ENCODE data around the gene HDAC4.
A peak's percentile ranks its signal among the peaks of the same experiment; 100 is the strongest.

The HDAC4 gene

DNA sequence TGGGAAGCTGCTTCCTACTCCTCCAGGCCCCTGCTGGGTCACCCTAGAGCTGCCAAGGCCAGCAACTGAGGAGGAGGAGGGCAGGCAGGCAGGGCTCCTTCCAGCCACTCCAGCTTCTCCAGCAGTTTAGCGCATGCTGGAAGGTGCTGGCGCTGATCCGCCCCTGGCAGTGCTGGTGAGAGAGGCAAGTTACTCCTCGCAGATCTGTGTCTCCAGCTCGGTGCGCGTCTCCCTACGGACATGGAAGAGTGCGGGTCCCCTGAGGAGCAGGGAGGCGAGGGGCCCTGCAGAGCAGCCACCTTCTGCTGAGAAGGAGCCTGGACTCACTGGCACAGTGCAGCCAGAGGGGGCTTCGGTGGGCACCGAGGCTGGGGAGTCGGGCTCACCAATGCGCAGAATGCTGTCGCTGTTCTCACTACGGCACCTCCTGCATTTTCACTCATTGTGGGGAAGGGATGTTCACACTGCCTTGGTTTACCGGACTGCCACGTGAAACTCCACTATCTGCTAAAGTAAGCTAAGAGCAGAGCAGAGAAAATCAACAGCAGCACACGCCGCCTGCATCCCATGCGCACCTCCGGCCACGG, 206.0 kb downstream of the HDAC4 start:
- peak; percentile 6 for DNase-seq

DNA sequence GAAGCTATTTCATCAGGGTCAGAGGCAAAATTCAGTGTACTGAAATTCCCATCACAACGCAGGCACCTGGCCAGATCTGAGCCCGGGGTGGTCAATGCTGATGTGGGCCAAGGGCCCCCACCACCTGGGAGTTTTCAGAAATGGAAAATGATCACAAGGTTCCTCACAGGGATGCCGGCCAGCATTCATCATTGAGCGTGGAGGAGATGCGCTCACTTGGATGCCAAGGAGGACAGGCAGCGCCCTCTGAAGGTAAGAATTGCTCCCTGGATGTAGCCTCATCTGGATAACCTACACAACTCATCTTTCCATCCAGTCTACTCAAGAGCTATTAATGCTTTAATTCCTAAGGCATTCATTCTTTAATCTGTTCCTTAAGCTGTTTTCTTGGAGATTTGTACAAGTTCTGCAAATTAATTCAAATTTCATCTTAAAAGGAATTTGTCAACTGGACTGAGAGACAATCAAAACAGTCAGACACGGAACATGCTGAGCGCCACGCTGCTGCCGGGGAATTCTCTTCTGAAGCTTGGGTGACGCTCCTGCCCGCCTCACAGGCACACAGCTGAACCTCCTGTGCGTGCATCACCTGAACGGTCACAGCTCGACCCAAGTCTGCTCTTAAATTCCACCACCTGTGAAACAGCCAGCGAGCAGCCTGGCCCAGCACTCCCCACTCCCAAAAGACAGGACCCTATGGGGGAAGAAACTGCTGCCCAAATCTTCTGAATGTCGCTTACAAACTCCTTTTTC, 206.7 kb downstream of the HDAC4 start:
- peak; percentile 16 for DNase-seq

DNA sequence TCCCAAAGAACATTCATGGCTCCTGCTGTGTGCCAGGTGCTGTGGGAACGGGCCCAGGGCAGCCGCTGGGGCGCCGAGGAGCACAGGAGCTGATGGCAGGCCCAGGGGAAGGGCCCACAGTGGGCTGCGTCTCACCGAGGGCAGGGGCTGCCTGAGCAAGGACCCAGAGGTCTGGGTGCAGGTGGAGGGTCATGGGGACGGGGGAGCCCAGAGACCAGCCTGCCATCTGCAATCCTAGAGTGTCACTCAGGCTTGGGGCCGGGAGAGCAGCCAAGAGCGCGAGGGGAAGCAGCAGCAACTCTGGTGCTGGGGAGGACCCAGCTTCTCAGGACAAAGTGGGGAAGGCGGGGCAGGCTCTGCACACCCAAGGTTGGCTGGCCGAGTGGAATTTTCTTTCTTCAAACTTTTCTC, 207.4 kb downstream of the HDAC4 start:
- peak; percentile 5 for DNase-seq

DNA sequence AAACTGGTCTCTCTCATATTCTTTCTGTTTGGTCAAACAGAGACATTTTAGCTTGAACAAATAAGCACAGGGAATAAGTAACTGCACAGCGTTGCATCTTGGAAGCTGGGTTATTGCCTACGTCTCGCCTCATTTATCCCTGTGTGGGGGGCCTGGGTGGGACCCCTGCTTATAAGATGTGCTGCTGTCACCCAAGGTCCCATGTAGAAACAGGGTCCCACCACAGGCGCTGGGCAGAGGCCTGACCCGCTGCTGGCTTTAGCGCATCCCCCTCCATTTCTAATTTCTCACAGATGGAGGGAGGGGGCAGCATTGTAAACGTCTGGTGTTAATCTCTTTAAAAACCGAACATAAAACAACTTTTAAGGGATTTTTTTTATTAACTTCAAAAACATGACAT, 207.8 kb downstream of the HDAC4 start:
- no peak for DNase-seq

DNA sequence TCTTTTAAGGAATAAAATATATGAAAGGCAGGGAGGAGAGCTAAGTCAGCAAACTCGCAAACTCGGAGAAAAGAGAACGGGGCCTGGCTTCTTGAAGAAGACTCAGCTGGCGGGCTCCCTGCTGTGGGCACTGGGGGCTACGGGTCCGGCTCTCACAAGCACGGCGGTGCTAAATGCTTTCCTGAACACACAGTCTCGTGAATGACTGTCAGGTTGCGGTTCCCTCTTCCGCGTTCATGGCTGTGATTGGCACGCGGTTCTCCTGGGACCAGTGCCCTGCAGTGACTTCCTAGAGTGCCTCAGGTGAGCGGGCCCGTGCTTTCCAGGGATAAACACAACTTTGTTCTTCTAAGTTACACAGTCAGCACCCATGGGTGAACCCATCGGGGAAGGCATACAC, 208.4 kb downstream of the HDAC4 start:
- no peak for DNase-seq

DNA sequence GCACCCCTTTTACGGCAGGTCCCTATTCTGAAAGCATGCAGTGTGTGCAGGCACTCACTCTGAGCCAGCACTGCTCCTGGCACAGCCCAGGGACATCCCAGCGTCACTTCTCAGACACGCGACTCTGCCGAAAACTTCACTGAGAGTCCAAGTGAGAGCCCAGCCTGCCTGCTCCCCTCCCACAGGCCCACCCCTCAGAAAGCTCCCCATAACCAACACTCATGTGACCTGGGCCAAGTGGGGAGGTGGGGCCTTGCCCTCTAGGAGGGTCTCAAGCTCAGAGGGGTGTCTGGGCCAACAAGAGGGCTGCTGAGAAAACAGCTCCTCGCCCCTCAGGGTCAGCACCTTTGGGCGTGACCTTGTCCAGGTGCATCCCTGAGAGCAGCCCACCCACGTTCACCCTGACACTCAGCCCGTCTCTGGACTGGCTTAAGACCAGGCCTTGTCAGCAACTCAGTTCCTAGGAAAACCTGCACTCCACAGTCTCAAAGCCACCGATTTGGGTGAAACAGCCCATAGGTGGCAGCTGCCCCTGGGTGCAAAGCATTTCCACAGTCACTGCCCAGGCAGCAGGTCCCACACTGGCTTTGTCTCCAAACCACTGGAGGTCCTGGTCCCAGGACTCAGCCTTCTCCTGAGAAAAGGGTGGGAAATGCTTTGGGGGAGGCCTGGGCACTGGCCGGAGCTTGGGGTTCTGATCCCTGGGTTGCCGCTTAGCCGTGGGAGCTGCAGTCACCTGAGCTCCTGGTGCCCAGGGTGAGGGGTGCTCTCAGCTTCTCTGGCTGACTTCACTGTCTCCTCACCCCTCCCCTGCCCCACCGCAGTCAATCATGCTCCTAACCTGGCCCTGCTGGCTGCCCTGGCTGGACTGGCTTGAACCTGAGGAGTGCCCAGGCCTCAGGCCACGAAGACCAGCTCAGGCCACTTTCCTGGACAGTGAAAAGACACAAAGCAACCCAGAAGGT, 209.6 kb downstream of the HDAC4 start:
- no peak for DNase-seq

DNA sequence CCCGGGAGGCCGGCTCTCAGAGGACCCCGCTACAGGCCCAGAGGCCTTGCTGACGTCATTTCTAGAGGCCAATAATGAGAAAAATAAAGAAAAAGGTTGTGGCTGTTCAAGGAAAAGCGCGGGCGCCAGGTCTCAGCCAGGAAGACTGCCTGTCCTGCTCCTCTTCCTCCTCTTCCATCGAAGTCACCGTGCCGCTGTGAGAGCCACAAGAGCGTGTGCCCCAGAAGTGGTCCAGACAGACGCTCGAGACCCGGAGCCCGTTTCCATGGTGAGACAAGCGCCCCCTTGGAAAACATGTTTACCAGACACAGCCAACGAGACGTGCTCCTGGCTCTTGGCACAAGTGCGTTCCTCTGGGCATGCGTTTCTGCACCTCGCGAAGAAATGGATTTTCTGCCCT, 210.5 kb downstream of the HDAC4 start:
- DNase-seq = no peak

DNA sequence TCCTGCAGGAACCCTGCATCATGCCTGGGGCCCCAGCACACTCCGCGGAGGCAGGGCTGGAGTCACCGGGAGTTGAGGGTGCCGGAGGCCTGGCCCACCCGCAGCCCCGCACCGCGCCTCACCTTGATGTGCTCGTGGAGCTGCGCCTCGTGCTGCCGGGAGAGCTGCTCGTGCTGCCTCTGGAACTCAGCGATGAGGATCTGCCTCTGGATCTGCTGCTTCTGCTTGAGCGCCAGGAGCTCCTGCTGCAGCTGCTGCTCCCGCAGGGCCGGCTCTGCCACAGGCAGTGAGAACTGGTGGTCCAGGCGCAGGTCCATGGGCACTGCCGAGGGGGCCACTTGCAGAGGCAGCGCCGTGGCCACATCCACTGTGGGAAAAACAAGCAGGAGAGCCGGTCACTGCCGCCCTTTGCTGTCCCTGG, 211.1 kb downstream of the HDAC4 start:
- DNase-seq = no peak

DNA sequence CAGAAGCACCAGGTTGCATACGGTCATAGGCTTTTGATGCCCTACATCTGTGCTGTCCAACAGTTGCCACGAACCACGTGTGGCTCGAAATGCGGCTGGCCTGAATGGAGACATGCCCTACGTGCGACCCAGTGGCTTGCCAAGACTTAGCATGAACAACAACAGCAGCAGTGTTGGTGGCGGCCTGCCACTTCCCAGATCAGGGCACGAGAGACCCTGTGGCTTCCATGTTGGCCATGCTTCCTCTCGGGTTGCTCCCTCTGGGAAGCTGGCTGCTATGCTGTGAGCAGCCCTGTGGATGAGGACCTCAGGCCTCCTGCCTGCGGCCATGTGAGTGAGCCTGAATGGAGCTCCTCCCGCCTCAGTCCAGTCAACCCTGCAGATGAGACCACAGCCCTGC, 212.3 kb downstream of the HDAC4 start:
- DNase-seq = no peak

DNA sequence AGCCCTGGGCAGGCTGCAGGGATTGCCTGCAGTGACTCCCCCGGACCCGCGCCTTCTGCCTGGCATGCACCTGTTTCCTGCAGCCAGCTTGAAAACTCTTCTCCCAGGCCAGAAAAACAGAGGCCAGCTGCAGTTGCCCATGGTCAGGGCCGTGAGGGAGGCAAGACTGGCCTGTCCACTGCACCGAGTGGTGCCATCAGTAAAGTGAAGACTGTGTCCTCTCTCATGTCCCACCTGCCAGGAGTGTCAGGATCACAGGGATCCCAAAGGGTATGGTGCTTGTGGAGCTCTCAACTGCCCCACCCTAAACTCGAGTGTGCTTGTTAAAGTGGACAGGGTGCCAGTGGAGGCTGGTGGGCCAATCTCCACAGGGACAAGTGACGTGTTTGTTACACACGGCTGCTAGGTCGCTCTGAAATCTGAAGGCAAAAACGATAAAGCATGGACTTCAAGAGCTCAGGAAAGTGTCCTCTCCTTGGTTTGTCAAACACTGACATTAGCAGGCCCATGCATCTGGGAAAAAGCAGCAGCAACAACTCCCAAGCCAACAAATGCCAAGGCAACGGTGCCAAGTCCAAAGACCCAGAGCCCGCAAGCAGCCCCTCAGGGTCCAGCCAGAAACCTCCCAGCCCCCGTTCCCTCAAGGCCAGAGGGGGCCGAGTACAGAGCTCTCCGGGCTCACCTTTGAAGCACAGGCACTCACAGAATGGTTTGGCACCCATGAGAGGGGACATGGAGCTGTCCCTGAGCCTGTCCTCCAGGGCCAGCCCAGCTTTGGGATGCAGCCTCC, 213.2 kb downstream of the HDAC4 start:
- DNase-seq = no peak

DNA sequence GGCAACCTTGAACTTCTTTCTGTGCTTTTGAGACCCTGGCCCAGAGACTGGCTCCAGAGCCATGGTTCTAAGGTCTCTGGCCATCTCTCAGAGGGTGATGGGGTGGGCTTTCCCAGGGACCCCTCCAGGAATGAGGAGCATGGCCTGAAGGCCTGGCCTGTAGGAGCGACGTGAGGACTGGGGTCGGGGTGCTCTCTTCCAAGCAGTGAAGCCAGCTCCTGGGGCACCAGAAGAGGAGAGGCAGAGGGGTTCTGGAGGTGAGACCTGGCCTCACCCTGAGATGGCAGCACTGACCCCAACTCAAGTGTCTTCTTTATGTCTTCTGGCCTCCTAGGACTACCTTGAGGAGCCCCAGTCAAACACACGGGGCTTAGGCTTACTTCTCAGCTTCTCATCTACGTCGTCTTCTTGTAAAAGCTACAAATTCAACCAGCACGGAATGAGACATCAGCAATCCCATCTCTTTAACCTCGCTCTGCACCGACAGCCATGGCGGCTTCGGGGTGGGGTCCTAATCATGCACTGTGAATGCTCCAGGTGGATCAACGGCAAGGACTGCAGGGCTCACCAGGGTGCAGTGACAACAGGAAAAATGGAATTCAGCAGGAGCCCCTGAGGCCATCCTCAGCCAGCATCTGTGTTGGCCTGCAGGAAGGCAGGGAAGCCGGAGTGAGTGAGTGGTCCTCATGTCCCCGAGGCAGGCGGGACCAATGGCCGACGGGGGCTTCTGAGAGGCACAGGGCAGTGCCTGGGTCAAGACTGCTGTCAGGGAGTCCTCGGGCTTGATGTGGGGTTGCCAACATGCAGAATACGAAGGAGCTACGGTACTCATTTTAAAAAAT, 214.1 kb downstream of the HDAC4 start:
- DNase-seq = no peak

DNA sequence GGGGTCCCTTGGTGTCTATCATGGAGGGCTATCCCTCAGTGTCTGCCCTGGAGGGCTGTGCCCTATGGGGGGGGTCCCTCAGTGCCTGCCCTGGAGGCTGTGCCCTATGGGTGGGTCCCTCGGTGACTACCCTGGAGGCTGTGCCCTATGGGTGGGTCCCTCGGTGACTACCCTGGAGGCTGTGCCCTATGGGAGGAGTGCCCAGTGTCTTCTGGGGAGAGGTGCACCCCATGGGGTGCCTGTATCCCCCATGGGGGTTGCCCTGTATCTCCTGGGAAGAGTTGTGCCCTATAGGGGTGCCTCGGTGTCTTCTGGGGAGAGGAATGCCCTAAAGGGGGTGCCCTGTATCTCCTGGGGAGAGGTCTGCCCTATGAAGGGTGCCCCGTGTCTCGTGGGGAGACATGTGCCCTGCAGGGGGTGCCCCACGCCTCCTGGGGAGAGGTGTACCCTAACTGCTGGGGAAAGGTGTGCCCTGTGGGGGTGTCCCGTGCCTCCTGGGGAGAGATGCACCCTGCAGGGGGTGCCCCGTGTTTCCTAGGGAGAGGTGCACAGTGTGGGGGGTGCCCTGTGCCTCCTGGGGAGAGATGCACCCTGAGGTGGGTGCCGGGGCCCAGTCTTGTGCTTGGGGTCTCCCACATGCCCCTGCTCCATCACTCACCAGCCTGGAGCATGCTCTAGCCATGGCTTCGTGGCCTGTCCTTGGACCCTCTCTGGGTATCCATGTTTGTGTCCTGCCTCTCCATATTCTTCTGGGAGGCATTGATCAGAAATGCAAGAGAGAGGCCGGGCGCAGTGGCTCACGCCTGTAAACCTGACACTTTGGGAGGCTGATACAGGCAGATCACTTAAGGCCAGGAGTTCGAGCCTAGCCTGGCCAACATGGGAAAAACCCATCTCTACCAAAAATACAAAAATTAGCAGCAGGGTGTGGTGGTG, 215.6 kb downstream of the HDAC4 start:
- DNase-seq = no peak

DNA sequence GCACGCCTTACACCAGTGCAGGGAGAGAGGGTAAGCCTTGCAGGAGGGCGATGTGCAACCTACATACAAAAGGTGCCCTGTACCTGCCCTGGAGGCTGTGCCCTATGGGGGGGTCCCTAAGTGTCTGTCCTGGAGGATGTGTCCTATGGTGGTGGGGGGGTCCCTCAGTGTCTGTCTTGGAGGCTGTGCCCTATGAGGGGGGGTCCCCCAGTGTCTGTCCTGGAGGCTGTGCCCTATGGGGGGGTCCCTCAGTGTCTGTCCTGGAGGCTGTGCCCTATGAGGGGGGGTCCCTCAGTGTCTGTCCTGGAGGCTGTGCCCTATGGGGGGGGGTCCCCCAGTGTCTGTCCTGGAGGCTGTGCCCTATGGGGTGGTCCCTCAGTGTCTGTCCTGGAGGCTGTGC, 216.6 kb downstream of the HDAC4 start:
- no peak for DNase-seq

DNA sequence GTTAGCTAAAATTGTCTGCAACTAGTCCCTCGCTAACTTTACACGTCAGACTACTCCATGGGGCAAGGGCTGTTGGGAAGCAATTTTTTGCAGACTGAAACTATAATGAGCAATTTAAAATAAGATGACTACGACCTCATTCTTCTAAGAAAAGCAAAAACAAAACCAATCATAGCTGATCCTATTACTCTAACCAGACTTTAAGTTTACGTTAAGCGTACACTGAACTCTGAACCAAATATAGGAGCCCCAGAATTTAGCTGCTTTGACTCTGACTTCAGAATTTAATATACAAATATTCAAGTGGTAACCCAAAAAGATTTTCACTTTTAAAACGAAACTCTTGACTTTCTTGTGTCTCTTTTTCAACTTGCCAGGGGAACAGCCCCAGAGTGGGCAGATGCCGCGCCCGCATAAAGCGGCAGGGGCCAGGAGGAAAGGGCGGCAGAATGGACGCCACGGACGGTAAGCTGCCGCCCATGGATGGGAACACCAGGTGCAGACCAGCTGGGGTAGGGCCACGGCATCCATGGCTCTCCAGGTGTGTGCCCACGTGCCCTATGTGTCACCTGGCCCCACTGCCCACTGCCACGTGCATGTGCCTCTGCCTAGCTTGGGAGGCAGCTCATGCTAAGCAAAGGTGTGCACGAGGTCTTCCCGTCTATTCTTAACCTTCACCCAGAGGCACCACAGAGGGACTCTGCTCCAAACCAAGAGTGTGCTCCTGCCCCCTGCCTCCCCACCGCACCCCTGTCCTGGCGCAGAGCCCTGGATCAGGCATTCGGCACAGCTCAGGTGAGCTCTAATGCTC, 217.6 kb downstream of the HDAC4 start:
- DNase-seq = no peak

DNA sequence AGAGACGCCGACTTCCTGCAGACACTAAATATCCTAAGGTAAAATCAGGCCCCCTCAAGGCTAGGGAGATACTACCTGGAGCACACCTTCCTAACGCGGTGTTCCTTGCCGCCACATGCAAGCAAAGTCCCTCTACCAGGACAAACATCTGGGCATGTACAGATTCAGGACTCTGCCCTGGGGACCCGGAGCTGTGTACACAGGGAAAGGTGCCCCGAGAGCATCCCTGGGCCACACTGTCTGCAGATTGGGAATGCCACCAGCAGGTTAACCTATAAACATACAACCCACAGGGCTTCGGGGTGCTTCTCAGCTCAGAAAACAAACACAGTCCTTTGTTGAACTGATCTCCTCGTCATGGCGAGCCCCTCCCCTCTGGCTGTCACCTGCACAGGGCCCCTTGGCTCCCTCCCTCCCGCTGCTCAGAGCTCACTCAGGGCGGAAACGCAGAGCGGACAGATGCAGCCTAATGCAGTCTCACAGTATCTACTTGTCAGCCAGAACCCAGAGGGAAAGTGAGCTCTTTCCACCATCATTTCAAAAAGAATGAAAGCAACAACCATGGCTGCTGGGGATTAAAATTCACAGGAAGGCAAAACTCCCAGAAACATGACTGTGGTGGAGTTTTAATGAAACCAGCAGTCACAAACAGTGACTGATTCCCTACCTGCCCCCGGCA, 218.8 kb downstream of the HDAC4 start:
- no peak for DNase-seq

DNA sequence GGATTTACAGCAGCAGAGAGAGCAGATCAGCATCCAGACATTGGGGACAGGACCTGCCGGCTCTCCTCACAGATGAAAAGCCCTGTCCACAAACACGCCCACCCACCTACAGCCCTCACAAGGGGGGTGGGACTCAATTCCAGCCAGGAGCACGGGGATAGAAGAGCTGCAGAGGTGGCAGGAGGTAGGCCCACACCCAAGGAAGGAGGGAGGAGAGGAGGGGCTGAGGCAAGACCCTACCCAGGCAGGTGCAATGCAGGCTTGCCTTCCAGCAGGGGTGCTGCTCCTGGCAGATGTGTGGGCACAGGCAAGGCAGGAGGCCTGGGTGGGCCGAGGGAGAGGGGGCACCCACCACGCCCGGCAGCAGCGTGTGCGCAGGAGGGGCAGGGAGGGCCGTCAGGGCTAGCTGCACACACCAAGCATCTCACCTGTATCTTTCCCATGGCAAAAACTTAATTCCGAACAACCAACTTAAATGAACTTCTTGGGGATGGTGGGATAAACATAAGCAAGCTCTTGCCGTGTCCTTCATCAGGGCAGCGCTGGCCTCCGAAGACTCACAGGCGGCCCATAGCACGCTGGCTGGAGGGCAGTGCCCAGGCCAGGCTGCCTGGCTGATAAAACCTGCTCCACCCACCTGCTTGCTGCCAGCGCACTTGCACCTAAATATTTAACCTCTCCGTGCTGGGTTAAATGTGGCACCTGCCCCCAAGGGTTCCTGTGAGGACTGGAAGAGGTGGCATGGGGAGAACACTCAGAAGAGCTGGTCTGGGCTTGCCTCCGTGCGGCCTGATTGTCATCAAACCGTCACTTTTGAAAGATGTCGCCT, 219.5 kb downstream of the HDAC4 start:
- no peak for DNase-seq

DNA sequence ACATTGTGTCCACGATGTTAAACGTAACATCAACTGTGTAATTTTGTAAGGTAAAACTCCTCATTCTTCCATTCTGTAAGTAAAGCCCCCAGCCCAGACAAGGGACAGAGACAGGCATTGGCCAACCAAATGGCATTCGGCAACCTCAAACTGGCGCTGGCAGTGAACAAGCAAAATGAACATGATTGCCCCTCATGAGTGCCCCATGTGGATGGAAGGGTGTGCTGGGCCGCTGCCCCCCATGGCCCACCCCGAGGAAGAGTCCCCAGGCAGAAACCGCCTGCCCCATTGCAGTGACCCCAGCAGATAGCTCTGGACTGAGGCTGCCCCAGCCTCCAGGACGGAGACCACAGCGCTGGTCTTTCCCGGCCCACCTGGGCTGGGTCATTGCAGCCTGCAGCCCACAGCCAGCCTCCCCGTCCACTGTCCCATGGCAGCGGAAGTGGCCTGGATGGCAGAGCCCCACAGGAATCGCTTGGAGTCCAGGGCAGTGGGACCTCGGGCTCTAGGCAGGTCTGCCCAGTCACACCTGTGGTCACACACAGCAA, 220.2 kb downstream of the HDAC4 start:
- no peak for DNase-seq

DNA sequence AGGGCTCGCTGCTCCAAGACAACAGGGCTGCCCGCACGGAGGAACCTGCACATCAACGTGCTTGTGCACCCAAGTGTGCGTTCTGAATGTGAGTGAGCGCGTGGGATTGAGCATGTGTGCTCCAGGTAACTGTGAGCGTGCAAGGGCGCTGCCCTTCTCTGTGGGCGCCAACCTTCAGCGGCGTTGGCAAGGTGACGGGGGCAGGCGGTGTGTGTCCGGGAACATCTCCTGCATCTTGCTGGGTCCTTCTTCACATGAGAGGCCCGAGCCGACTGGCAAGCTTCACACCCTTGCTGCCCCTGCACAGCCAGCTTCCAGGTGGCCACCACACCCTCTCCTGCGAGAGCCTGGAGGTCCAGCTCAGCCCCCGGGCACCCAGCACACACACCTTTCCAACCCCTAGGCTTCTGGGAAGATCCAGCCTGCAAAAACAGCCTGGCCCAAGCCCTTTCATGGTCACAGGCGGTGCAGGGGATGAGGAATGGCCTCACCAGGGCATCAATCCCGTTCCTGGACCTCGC, 220.9 kb downstream of the HDAC4 start:
- no peak for DNase-seq

All from stimulated activated CD8-positive, alpha-beta memory T cell treated with anti-CD3 and anti-CD28 coated beads, Interleukin-4, amount 100 ng/mL, for 48 hours (primary cell).